ENCODE data around the gene DTL. TPM values are rescaled to one million over a fixed set of nuclear protein-coding genes. Genes with fewer than 3 reads are reported as not detected.
A peak's percentile ranks its signal among the peaks of the same experiment; 100 is the strongest.

Gene DTL
- total RNA-seq, 1 donor from 2014 or later = 11.4 TPM

GRCh38 chr1:212035835-212036605 lies 472 bp downstream of the DTL start:
- no peak for DNase-seq (ENCODE audit: low read depth in 2 of 2)

GRCh38 chr1:212037900-212038299 lies 2.4 kb downstream of the DTL start:
- DNase-seq (ENCODE audit: low read depth in 2 of 2) = peak in 1 of 2 donors; percentile 20

- DNase-seq (ENCODE audit: low read depth in 2 of 2) = no peak
These were observed 4.1 kb downstream of the DTL start for GRCh38 chr1:212039622-212040021.

GRCh38 chr1:212040629-212041412 lies 5.3 kb downstream of the DTL start:
- peak; percentile 47 to 66 for DNase-seq (ENCODE audit: low read depth in 2 of 2)

- DNase-seq (ENCODE audit: low read depth in 2 of 2) = no peak
These were observed 6.9 kb downstream of the DTL start for GRCh38 chr1:212042436-212042835.

- DNase-seq (ENCODE audit: low read depth in 2 of 2) = no peak
These were observed 9.3 kb downstream of the DTL start for GRCh38 chr1:212044851-212045250.

GRCh38 chr1:212045981-212046380 lies 10.4 kb downstream of the DTL start:
- DNase-seq (ENCODE audit: low read depth in 2 of 2) = no peak

GRCh38 chr1:212053993-212054392 lies 18.4 kb downstream of the DTL start:
- no peak for DNase-seq (ENCODE audit: low read depth in 2 of 2)

- DNase-seq (ENCODE audit: low read depth in 2 of 2) = no peak
These were observed 19.8 kb downstream of the DTL start for GRCh38 chr1:212055333-212055732.

GRCh38 chr1:212060632-212061472 lies 25.3 kb downstream of the DTL start:
- DNase-seq (ENCODE audit: low read depth in 2 of 2) = no peak

- peak; percentile 43 to 64 for DNase-seq (ENCODE audit: low read depth in 2 of 2)
These were observed 27.4 kb downstream of the DTL start for GRCh38 chr1:212062832-212063438.

GRCh38 chr1:212067787-212068186 lies 32.2 kb downstream of the DTL start:
- DNase-seq (ENCODE audit: low read depth in 2 of 2) = peak; percentile 90 to 95

- peak; percentile 72 to 77 for DNase-seq (ENCODE audit: low read depth in 2 of 2)
These were observed 35.3 kb downstream of the DTL start for GRCh38 chr1:212070720-212071302.

GRCh38 chr1:212072047-212072446 lies 36.5 kb downstream of the DTL start:
- DNase-seq (ENCODE audit: low read depth in 2 of 2) = no peak

GRCh38 chr1:212073490-212073889 lies 37.9 kb downstream of the DTL start:
- no peak for DNase-seq (ENCODE audit: low read depth in 2 of 2)

- DNase-seq (ENCODE audit: low read depth in 2 of 2) = no peak
These were observed 38.8 kb downstream of the DTL start for GRCh38 chr1:212074313-212074712.

GRCh38 chr1:212074856-212075255 lies 39.3 kb downstream of the DTL start:
- DNase-seq (ENCODE audit: low read depth in 2 of 2) = no peak

- DNase-seq (ENCODE audit: low read depth in 2 of 2) = peak in 1 of 2 donors; percentile 28
These were observed 41.5 kb downstream of the DTL start for GRCh38 chr1:212077028-212077427.

GRCh38 chr1:212078826-212079225 lies 43.3 kb downstream of the DTL start:
- no peak for DNase-seq (ENCODE audit: low read depth in 2 of 2)

- no peak for DNase-seq (ENCODE audit: low read depth in 2 of 2)
These were observed 47.3 kb downstream of the DTL start for GRCh38 chr1:212082765-212083406.

All from dermis microvascular lymphatic vessel endothelial cell (primary cell).